COLO668 (cell line): ENCODE results near the gene TBX10.
"Not testable (repeated sequence)": the region's sequence is repeated elsewhere in the genome, so short reads cannot be mapped to it uniquely, and the experiment has no call there.

ENCODE experiments used
- DNase-seq: peaks from one replicate; lab custom pipeline; 2025; ENCODE audit not compliant: unreplicated experiment; lab: John Stamatoyannopoulos, UW

Gene TBX10

DNA sequence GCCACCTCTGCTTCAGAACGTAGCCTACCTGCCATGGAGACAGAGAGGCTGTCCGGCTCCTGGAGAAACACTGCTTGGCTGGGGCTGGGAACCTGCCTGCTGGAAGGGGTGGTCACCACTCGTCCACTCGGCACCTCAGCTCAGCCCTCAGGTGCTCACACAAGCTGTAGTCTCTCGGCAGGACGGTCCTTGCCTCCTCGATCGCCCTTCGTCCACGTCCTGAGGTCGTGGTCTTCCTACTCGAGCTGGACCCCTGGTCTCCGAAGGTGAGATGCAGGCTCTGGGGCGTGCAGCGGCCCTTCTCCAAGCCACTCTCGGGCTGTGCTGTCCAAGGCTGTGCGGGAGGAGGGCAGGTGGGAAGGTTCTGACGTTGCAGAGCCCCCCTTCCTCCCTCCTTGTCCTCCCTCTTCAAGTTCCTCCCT lies at the start of gene TBX10:
TBX10 (minus strand) TSS at position 326 of the 422 bp plus-strand sequence; CDS start at position 35, 291 bp downstream.
- DNase-seq = no peak

DNA sequence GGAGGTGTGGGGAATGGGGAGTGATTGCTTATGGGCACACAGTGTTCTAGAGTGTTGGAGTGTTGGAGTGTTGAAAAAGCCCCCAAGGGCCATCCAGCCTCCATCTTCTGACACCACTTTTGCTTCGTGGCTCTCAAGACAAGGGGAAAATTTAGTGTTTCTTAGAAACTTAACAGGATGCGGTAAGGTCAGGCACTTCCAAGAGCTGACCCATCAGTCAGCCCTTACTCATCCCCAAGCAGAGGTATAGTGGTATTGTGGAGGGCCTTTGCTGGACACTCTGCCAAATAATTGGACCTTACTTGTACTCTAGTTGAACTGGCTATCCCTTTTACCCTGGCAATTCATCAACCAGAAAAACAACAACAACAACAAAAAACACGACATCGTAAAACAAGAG lies 49.6 kb upstream of the TBX10 start:
- DNase-seq = no peak

DNA sequence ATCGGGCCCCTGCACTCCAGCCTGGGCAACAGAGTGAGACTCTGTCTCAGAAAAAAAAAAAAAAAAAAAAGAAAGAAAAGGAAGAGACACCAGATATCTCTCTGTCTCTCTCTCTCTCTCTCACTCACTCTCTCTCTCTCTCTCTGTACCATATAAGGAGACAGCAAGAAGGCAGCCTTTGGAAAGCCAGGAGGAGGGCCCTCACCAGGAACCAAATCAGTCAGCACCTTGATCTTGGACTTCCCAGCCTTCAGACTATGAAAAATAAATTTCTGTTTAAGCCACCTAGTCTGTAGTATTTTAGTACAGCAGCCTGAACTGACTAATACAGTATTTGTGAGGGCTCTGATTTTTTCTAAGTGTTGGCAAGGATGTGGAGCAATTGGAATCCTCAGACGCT lies 48.4 kb upstream of the TBX10 start:
- DNase-seq = no peak

DNA sequence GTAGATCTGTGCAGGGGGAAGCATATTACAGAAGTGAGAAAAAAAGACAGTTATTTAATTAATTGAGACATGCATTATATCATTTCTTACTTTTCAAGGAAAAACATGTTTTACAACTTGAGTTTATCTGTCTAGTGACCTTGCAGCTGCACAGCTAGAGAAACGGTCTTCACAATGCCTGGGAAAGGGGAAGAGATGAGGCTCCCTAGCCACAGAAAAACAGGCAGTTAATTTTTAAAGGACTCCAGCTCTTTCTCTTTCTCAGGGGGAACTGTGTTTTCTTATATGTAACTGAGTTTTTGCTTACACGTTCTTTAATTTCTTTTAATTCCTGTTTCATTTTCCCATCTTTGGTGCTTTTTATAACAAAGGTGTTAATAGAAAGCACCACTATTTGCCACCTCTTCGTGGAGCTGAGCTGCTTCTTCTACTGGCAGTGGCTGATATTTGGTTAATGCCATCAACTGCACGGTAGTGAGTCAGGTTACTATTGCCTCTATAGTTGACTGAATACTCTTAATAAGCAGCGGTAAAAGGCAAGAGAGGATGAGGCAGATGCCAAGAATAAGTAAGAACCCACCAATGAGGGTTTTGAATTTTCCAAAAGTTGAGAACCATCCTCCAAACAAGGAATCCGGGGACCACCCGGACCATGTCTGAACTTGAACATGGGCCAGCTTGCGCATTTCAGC lies 46.2 kb upstream of the TBX10 start:
- not testable (repeated sequence) for DNase-seq

DNA sequence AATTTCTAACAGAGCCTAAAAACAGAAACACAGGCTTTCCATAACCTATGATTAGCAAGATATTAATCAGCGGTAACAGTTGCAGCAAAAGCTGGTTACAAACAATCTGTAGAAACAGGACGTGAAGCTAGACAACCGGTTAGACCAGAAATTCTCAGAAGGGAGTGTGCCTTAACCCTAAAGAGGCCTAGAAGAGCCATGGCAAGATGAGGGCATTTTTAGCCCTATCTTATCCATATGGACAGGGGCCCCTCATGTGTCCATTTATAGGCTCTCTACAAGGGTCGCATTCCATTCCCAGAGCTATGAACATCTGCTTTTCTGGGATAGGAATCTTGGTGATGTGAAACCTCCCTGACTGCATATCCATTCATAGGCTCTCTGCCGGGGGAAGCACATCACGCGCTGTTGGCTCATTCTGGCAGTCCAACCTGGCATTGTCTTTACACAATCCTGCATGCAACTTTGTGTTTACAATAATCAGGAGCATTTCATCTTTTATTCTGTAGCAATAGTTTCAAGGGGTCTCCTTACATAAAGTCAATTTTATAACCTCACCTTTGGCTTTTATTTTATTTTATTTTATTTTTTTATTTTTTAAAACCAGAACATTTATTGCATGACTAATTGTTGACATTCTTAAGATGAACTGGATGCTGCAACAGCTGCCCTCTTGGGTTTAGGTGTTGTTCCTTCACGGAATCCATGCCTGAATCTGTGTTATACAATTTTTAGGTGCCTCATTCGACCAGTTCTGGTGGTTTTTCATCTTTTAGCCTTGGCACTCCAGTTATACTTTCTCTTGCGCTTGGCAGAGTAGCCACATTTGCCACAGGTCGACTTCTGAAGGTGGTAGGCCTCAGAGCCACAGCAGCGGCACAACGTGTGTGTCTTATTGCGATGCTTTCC lies 42.8 kb upstream of the TBX10 start:
- not testable (repeated sequence) for DNase-seq

DNA sequence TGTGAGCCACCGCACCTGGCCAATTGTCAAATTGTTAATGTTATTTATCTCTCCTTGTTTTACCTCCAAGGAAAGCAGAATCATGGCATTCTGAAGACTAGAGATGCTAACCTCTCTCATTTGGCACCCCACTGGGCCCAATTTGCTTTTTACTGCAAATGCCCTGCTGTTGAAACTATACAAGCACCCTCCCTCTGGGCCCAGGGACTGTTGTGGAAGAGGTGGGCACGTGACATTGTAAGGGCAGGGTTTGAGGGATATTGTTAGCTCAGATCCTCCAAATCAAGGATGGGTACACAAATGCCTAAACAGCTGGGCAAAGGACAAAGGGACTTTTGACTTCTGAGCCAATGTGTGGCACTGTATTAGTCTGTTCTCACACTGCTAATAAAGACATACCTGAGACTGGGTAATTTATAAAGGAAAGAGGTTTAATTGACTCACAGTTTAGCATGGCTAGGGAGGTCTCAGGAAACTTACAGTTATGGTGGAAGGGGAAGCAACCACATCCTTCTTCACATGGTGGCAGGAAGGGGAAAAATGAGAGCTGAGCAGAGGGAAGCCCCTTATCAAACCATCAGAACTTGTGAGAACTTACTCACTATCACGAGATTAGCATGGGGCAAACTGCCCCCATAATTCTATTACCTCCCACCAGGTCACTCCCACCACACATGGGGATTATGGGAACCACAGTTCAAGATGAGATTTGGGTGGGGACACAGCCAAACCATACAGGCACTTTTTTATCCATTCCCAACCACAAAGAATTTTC lies 41.3 kb upstream of the TBX10 start:
- DNase-seq = no peak

DNA sequence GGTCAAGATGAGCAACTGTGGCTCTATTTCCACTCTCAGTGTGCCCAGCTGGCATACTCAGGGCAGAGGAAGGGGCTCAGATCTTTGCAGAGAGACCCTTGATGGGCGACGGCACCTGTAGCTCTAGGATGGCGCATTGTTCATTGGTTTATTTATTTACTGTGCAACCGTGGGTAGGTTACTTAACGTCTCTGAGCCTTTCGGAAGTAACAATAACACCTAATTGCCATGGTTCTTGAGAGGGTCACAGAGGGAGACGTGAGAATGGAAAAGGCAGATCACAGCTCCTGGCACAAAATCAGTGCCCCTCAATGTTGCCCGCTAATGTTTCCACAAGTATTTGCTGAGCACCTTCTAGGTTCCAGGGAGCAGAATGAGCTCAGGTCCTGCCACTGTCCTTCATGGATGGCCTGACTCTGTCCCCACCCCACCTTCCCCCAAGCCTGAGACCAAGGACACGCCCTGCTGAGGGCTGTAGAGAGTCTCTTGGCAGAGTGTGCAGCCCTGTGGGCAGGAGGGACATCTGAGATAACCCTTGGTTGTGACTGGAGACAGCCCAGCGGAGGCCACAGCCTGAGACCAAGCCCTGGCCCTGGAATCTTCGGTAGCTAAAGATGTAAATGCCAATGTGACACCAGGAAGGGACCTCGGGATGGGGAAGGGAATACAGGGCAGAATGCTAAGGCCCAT lies 35.6 kb upstream of the TBX10 start:
- DNase-seq = no peak

DNA sequence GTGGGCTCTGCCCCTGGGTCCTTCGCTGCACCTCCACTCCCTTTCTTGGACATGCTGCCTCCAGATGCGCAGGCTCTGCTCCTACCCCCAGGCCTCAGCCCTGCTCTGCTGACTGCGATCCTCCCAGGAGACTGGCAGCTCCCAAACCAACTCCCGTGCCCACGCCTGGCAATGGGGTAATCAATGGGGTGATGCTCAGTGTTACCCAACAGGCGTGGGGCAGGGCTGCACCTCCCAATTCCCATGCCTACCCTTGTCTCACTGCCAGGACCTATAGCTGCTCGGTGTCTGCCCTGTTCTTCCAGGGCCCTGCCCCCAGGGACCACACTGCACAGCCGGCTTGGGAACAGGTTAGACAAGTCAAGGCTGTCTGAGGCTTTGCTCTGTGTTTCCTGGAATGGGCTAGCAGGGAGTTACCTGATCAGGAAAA lies 34.9 kb upstream of the TBX10 start, which contains the start of gene ALDH3B2:
ALDH3B2 (minus strand) TSS at position 182 of the 430 bp plus-strand sequence. CDS start 7,688 bp downstream, outside the sequence.
- no peak for DNase-seq

DNA sequence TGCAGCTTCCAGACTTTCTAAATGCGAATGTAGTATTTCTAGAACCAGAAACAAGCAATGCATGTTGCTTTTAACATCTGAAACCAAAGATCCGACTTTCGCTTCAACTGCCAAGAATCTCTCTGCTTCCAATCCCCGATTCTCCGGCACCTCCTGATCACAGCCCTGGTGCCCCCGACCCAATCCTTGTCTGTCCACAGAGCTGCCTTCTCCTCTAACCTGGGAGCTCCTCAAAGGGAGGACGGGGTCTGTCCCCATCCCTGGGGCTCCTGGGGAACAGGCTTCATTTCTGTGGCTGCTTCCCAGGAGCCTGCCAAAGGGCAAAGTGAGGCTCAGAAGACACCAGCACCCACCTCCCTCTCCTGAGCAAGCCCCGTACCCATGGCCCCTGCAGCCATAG lies 34.3 kb upstream of the TBX10 start:
- no peak for DNase-seq

DNA sequence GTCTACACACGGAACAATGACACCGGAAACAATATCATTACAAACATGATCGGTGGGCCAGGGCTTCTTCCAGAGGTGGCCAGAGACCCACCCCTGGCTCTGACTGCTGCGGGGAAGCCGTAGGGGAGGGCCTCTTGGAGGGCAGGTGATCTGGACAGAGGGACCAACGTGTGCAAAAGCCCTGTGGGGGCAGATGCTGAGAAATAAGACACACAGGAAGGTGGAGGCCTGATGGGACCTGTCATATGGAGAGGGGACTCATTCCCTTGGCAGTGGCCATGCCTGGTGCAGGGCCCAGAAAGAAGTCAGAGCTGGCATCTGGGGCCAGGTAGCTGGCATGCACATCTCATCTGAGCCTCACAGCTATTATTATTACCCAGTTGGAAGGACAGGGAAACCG lies 33.8 kb upstream of the TBX10 start:
- no peak for DNase-seq

DNA sequence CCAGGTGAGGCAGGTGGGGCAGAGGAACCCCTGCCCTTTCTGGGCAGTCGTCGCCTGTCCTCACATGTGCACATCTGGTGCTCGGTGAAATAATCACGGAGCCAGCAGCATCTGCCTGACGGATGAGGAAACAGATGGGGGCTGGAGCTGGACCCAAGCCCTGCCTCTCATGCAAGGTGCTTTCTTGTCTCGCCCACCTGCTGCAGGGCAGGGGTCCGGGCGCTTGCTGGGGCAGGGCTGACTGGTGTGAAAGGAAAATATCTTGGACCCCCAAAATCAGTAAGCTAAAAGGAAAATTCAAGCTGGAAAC lies 31.6 kb upstream of the TBX10 start:
- no peak for DNase-seq

DNA sequence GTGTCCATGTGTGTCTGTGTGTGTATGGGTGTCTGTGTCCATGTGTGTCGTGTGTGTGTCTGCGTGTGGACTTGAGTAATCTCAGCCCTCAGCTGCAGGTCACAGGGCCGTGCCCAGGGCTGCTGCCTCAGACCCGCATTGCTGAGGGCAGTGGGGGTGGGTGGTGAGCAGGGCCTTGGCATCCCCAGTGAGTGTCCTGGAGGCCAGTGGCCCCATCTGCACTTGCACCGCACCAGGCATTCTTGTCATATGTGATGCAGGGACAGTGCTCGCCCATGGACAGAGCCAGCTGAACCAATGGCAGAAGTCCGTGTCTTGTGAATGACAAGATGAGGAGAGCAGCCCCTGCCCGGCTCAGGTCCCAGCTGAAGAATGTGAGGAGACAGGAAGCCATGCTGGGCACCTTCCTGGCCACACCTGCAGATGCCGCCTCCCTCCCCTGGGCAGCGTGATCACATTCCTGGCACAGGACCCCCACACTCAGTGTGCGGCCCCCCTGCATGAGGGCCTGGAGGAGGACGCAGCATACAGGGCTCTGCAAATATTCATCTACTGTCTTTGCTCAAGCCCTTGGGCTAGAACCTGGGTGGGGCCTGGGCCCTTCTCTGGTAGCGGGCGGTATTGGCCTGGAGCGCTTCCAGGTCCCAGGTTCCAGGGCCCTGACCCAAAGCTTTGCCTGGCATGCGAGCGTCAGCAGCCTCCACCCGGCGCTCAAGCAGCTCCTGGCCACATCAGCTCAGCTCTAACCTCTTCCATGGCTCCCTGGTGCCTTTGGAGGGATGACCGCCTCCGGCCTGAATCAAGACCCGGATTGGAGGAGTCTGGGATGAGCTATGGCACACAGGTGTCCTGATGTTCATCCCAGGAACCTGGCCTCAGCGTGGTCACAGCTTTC lies 31.0 kb upstream of the TBX10 start:
- DNase-seq = no peak

DNA sequence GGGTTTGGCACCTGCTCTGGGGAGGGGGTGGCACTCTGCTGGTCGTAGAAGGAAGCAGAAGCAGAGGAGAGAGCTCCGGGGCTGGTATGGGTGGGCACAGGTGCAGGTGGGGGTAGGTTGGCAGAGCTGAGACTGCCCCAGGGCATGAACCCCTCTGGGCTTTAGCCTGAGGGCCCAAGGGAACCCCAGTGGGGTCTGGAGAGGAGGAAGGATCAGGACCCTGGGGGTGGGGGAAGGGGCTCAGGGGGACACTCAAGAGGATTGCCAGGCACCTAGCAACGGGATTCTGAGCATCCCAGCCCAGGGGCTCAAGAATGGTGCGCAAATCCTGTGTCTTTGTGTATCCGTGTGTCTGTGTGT lies 28.6 kb upstream of the TBX10 start:
- DNase-seq = no peak

DNA sequence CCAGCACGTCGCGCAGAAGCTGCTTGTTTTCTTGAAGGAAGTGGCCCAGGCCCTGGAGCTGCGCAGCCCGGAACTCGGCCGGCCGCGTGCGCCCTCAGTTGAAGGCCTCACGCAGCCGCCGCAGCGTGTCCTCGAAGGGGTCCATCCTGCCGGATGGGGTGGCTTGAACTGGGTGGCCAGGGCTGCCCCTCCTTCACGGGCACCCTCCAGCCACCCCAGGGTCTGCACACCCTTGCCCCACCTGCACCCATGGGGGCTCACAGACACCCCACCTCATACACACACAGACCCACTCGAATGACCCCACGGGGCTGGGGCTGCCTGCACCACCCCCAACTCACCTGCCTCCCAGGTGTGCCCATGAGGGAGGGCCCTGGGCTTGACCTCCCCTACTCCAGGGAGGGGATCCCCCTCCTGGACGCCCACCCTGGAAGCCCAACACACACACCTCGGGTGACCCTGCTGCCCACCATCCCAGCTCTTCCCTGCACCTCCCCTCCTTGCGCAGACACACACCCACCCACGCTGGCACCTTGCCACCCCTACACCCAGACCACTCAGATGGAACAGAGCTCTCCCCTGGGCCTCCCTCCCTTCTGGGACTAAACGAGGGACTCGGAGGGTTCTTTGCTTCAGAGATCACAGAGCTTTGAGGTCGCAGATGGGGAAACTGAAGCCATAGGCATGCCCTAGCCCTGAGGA lies 28.1 kb upstream of the TBX10 start:
- DNase-seq = no peak

DNA sequence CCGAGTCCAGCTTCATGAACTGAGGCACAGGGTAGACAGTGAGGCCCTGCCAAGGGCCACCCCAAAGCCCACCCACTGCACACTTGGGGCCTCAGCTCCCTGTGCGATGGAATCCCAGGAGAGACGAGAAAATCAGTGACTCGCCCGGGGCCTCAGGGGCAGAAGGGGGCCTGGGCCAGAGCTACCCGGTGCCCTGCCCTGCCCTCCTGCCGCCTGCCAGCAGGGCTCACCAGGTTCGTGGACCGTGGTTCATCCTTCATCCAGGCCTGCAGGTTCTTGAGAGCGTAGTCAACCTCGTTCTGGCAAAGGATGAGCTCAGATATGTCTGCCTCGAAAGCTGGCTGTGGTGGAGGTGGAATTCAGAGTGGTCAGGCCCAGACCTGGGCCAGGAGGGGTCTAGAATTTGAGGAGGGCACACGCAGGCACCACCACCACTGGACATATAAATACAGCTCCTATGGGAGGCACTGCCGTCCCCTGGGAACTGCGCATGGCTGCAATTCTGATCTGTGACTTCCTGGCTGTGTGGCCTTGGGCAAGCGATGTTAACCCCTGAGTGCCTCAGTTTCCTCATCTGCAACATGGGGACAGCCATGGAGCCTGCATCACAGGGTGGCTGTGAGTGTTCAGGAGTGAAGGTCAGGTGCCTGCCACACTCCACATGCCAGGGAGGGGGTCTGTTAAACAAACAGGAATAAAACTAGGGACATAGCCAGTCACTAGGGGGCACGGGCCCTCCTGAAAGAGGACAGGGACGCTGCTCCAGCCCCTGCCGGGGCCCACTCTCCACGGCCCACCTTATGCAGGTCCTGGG lies 27.3 kb upstream of the TBX10 start:
- DNase-seq = no peak

DNA sequence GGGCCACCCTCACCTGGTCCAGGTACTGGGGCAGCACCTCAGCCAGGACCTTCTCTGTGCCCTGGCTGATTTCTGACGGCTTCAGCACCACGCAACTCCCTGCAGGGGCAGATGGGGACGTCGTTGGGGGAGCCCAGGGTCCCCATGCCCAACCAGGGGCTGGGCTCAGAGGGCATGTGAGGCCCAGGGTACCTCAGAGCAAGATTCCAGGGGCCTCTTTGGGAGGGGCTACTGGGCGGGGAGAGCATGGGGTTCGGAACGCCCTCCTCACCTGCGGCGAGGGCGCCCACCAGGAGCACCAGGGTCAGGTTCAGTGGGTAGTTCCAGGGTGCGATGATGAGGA lies 26.7 kb upstream of the TBX10 start:
- DNase-seq = no peak

DNA sequence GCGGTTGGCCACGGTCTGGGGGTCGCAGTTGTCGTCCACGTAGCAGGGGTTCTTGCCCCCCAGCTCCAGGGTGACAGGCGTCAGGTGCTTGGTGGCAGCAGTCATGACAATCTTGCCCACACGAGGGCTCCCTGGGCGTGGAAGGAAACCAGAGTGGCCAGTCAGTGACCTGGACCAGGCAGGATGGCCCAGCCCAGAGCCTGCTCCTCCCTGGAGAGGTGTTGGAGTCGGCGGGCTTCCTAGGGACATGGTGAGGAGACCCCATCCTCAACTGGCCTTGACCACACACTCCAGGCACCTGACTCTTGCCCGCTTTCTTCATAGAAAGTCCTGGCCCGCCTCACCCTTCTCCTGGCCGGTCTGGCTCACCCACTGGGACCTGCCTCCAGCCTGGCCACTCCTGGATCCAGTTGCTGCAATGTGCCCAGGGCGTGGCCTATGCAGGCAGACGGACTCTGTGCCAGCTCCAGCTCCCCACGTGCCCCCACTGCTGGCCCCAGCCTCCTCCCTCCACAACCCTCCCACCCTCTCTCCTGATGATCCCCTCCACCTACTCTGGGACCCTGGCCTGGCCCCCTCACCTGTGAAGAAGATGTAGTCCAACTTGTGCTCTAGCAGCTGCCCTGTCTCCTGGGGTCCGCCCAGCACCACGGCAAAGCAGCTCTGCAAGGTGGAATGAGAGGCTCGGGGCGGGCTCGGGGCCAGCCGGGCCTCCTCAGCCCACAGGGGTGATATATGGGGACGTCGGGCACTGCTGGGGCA lies 26.2 kb upstream of the TBX10 start:
- DNase-seq = no peak
